ENCODE results near the gene CHCHD3.

The CHCHD3 gene

DNA sequence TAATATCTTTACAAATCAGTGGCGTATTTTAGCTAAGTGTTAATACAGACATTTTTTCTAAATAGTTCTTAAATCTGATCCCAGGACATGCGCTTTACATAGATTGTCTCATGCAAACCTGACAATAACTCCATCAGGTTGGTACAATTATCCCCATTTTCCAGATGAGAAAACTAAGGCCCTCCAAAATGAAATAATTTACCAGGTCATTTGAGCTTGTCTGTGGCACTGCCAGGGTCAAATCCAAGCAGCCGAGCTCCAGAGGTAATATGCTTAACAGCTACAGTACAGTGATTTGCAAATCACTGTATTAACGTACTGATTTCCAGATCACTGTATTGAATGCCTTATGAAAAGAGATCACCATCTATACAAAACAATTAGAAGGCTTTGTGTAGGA is 223.1 kb downstream of the CHCHD3 start:
- TF ChIP-seq POLR2A (IDR thresholded peaks at IDR 0.05; ENCODE audit: low read depth, low read length) (no peak), PAX5 (IDR thresholded peaks at IDR 0.05; ENCODE audit: insufficient read depth, low read length, severe bottlenecking) (no peak), POU2F2 (IDR thresholded peaks at IDR 0.05; ENCODE audit: low read depth, low read length) (no peak), TAF1 (IDR thresholded peaks at IDR 0.05; ENCODE audit: low read depth, low read length) (no peak), POLR2AphosphoS5 (IDR thresholded peaks at IDR 0.05; ENCODE audit: low read depth, low read length) (no peak), SPI1 (IDR thresholded peaks at IDR 0.05; ENCODE audit: low read depth, low read length) (no peak)
- DNase-seq (ENCODE audit: insufficient read length, low spot score) = no peak
- FAIRE-seq = no peak

DNA sequence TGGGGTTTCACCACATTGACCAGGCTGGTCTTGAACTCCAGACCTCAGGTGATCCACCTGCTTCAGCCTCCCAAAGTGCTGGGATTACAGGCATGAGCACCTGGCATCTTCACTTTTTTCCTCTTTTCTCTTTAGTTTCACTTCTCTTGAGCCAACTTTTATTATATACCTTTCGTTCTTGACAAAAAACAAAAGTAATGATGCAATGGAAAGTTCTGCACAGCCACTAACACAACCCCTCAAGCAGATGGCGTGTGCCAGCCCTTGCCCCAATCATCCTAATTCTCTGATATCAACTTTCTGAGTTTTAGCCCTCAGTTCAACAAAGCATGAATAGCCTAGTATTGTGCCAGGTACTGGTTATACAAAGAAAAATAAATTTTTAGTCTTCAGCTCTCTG is 223.6 kb downstream of the CHCHD3 start:
- TF ChIP-seq POU2F2 (IDR thresholded peaks at IDR 0.05; ENCODE audit: low read depth, low read length) (no peak), TAF1 (IDR thresholded peaks at IDR 0.05; ENCODE audit: low read depth, low read length) (no peak), SPI1 (IDR thresholded peaks at IDR 0.05; ENCODE audit: low read depth, low read length) (no peak), PAX5 (IDR thresholded peaks at IDR 0.05; ENCODE audit: insufficient read depth, low read length, severe bottlenecking) (no peak), POLR2AphosphoS5 (IDR thresholded peaks at IDR 0.05; ENCODE audit: low read depth, low read length) (no peak), POLR2A (IDR thresholded peaks at IDR 0.05; ENCODE audit: low read depth, low read length) (no peak)
- FAIRE-seq (no peak), DNase-seq (ENCODE audit: insufficient read length, low spot score) (no peak)

DNA sequence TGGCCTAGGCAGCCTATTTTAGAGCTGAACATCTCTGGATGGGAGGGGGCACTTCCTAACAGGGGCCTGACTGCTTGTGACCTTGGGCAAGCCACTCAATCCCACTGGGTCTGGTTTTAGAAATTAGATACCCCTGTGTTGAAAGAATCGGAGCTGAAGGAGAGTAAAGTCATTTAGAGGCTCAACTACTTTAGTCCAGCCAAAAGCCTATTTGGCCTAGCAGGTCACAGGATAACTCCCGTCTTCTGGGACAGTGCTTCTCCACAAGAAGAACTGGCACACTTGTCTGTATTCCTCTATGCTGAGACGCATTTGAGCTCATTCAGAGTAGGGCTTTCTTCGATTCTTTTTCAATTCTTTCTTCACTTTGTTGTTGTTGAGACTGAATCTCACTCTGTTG is 224.2 kb downstream of the CHCHD3 start:
- DNase-seq (ENCODE audit: insufficient read length, low spot score) = no peak
- no peak for FAIRE-seq
- TF ChIP-seq POLR2A (IDR thresholded peaks at IDR 0.05; ENCODE audit: low read depth, low read length) (no peak), TAF1 (IDR thresholded peaks at IDR 0.05; ENCODE audit: low read depth, low read length) (no peak)

DNA sequence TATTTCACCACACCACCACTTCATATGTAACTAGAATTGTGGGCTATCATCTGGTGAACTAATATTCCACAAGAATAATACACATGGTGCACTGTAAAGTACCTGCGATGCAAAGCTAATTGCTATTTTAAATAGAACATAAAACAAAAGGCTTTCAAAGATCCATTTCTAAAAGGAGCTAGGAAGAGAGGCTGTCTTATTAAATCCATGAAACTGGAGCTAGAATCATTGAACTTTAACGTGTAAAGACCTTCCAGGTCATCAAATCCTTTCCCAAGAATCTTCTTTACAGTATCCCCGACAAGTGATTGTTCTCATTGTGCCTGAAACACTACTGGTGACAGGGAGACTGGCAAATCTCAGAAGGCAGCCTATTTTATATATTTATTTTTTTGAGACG is 224.9 kb downstream of the CHCHD3 start:
- no peak for FAIRE-seq
- TF ChIP-seq POU2F2 (IDR thresholded peaks at IDR 0.05; ENCODE audit: low read depth, low read length) (no peak), SPI1 (IDR thresholded peaks at IDR 0.05; ENCODE audit: low read depth, low read length) (no peak), POLR2A (IDR thresholded peaks at IDR 0.05; ENCODE audit: low read depth, low read length) (no peak), PAX5 (IDR thresholded peaks at IDR 0.05; ENCODE audit: insufficient read depth, low read length, severe bottlenecking) (no peak), POLR2AphosphoS5 (IDR thresholded peaks at IDR 0.05; ENCODE audit: low read depth, low read length) (no peak), TAF1 (IDR thresholded peaks at IDR 0.05; ENCODE audit: low read depth, low read length) (no peak)
- no peak for DNase-seq (ENCODE audit: insufficient read length, low spot score)

DNA sequence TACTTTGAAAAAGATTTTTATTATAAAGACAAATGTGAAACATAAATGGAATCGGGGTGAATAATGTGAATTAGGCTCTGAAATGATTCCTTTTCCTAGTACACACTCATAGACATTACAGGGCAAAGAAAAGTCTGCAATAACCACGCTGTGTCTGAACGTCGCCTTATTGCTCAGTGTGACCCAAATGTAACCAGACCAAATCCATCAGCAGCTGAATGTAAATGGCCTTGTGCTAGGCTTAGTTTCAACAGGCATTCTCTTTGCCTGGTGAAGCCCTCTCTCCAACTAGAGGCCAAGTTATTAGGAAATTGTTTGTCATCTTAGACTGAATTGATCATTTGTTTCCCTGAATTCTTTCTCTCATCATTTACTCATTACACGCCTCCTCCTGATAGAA is 225.5 kb downstream of the CHCHD3 start:
- FAIRE-seq (no peak), DNase-seq (ENCODE audit: insufficient read length, low spot score) (no peak)
- TF ChIP-seq PAX5 (IDR thresholded peaks at IDR 0.05; ENCODE audit: insufficient read depth, low read length, severe bottlenecking) (no peak), SPI1 (IDR thresholded peaks at IDR 0.05; ENCODE audit: low read depth, low read length) (no peak), POU2F2 (IDR thresholded peaks at IDR 0.05; ENCODE audit: low read depth, low read length) (no peak), TAF1 (IDR thresholded peaks at IDR 0.05; ENCODE audit: low read depth, low read length) (no peak), POLR2A (IDR thresholded peaks at IDR 0.05; ENCODE audit: low read depth, low read length) (no peak), POLR2AphosphoS5 (IDR thresholded peaks at IDR 0.05; ENCODE audit: low read depth, low read length) (no peak)

DNA sequence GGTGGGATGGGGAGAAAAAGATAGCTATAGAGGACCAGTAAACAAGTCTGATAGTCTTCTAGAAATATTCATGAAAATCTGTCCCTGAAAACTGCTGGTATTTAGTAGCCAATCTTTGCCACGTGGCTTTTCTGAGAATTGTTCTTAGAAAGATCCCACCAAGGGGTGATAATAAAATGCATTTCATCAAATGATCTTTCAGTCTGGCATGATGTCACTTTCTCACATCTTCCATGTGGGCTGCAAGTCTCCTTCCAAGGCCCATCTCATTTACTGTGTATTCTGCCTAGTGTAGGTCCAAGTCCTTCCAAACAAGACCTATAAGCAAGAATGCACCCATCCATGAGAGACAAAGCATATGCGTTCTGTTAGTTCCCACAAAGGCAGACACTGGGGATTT is 226.0 kb downstream of the CHCHD3 start:
- DNase-seq (ENCODE audit: insufficient read length, low spot score) (no peak), FAIRE-seq (no peak)
- no peak for TF ChIP-seq PAX5 (IDR thresholded peaks at IDR 0.05; ENCODE audit: insufficient read depth, low read length, severe bottlenecking)
- no peak for TF ChIP-seq TAF1 (IDR thresholded peaks at IDR 0.05; ENCODE audit: low read depth, low read length)
- TF ChIP-seq SPI1 (IDR thresholded peaks at IDR 0.05; ENCODE audit: low read depth, low read length) = no peak
- no peak for TF ChIP-seq POLR2A (IDR thresholded peaks at IDR 0.05; ENCODE audit: low read depth, low read length)
- no peak for TF ChIP-seq POU2F2 (IDR thresholded peaks at IDR 0.05; ENCODE audit: low read depth, low read length)
- no peak for TF ChIP-seq POLR2AphosphoS5 (IDR thresholded peaks at IDR 0.05; ENCODE audit: low read depth, low read length)

DNA sequence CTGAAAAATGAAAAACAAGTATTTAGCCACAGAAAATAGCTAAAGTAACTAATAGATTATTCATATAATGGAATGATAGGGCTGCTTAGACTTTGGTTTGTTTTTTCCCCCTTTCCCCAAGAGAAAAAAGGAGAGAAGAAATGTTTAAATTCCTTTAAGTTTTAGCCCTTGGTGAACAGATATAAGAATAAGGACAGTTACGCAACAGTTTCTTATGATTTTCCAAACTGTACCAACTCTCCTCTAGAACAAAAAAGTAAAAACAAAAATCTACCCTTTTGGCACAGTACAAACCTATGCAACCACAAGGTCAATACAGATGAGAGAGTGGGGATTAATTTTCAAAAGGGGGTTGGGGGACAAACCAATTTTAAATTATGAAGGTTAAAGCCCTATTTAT is 227.7 kb downstream of the CHCHD3 start:
- no peak for FAIRE-seq
- no peak for DNase-seq (ENCODE audit: insufficient read length, low spot score)
- TF ChIP-seq POLR2AphosphoS5 (IDR thresholded peaks at IDR 0.05; ENCODE audit: low read depth, low read length) = no peak
- no peak for TF ChIP-seq POLR2A (IDR thresholded peaks at IDR 0.05; ENCODE audit: low read depth, low read length)
- no peak for TF ChIP-seq SPI1 (IDR thresholded peaks at IDR 0.05; ENCODE audit: low read depth, low read length)
- no peak for TF ChIP-seq PAX5 (IDR thresholded peaks at IDR 0.05; ENCODE audit: insufficient read depth, low read length, severe bottlenecking)
- TF ChIP-seq TAF1 (IDR thresholded peaks at IDR 0.05; ENCODE audit: low read depth, low read length) = no peak
- TF ChIP-seq POU2F2 (IDR thresholded peaks at IDR 0.05; ENCODE audit: low read depth, low read length) = no peak

DNA sequence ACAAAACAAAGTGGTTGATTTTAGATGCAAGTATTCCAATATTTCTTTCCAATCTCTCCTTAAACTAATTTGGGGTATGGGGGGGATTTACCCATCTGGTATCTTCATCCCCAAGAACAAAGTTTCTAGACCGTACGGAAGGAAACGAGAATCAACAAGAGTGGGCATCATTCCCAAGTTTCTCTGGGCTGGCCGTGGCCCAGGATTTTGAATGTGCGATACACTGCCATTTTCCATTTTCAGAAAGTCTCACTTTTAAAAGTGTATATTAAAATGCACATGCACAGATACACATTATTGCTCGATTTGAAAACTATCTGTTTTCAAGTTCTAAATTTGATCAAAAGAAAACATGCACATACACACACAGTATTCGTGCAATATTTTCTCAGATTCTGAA is 234.5 kb downstream of the CHCHD3 start:
- no peak for TF ChIP-seq POLR2A (IDR thresholded peaks at IDR 0.05; ENCODE audit: low read depth, low read length)
- no peak for TF ChIP-seq TAF1 (IDR thresholded peaks at IDR 0.05; ENCODE audit: low read depth, low read length)
- FAIRE-seq (no peak), DNase-seq (ENCODE audit: insufficient read length, low spot score) (no peak)

DNA sequence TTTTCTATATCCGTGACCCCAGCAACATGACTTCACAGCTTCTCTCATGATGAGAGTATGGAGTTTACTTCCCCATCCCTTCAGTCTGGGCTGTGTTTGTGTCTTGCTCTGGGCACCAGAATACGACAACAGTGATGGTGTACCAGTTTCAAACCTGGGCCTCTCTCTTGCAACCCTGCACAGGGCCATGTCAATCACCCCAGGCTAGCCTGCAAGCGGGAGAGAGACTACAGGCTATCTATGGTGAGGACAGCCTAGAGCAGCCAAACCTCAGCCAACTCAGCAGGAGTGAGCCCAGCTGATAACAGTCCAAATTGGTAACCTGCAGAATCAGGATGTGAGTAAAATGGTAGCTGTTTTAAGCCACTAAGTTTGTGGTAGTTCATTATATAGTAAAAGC is 235.8 kb downstream of the CHCHD3 start:
- no peak for FAIRE-seq

DNA sequence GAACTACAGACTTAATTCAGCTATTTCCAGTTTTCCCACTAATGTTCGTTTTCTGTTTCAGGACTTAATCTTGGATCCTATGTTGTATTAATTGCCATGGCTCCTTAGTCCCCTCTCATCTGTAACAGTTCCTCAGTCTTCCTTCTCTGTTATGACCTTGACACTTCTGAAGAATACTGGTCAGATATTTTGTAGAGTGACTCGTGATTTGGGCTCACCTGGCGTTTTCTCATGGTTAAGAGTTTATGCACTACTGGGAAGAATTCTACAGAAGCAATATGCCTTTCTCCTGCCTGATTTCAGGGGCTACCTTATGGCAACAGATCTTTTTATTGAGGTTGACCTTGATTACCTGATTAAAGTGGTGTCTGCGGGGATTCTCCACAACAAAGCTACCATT is 239.4 kb downstream of the CHCHD3 start:
- FAIRE-seq (no peak), DNase-seq (ENCODE audit: insufficient read length, low spot score) (no peak)
- no peak for TF ChIP-seq PAX5 (IDR thresholded peaks at IDR 0.05; ENCODE audit: insufficient read depth, low read length, severe bottlenecking)
- TF ChIP-seq POLR2AphosphoS5 (IDR thresholded peaks at IDR 0.05; ENCODE audit: low read depth, low read length) = no peak
- TF ChIP-seq TAF1 (IDR thresholded peaks at IDR 0.05; ENCODE audit: low read depth, low read length) = no peak

More for the DNA sequence above, 235.8 kb downstream of the CHCHD3 start:
- TF ChIP-seq SPI1 (IDR thresholded peaks at IDR 0.05; ENCODE audit: low read depth, low read length) = no peak
- TF ChIP-seq PAX5 (IDR thresholded peaks at IDR 0.05; ENCODE audit: insufficient read depth, low read length, severe bottlenecking) = no peak
- DNase-seq (ENCODE audit: insufficient read length, low spot score) = no peak

DNA sequence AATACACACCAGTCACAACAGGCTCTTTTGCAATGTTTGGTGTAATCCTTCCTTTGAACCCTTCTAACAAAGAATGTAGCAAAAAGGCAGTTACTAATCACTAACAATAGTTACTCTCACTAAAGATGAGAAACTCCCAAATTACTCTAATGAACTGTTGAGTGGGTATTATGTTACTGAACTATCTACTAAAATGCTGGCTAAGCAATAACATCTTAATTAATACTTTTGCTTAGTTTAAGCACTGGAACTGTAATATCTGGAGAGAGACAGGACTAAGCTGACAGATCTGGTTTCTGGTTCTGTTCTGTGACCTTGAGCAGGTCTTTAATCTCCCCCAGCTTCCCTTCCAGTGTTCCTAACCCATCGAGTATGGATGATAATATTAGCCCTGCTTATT is 241.7 kb downstream of the CHCHD3 start:
- FAIRE-seq (no peak), DNase-seq (ENCODE audit: insufficient read length, low spot score) (no peak)
- TF ChIP-seq PAX5 (IDR thresholded peaks at IDR 0.05; ENCODE audit: insufficient read depth, low read length, severe bottlenecking) (no peak), SPI1 (IDR thresholded peaks at IDR 0.05; ENCODE audit: low read depth, low read length) (no peak), POU2F2 (IDR thresholded peaks at IDR 0.05; ENCODE audit: low read depth, low read length) (no peak), TAF1 (IDR thresholded peaks at IDR 0.05; ENCODE audit: low read depth, low read length) (no peak), POLR2AphosphoS5 (IDR thresholded peaks at IDR 0.05; ENCODE audit: low read depth, low read length) (no peak), POLR2A (IDR thresholded peaks at IDR 0.05; ENCODE audit: low read depth, low read length) (no peak)
